ENCODE results near the gene EFCAB5. TPM values are rescaled to one million over a fixed set of nuclear protein-coding genes. Genes with fewer than 3 reads are reported as not detected.

EFCAB5 gene
- total and polyA plus RNA-seq, 10 of the 15 experiments (the other 5 are each of a cell fraction or from before 2014, with no cell fraction given) = 0.39 to 2.6 (median 1.0) TPM

GRCh38 chr17:30116345-30116660 lies 174.9 kb downstream of the EFCAB5 start:
- H3K9ac ChIP-seq (ENCODE audit: control insufficient read depth, insufficient read depth, low read length) = peak overlapping the region; percentile 98
- WGBS (ENCODE audit: insufficient coverage, insufficient replicate concordance, low lambda C conversion rate, missing lambda C conversion rate) = 3% methylated on average over 10 of the region's 10 CpGs
- intact Hi-C loops (cut with micrococcal nuclease; ENCODE audit: unreplicated experiment) (no loop called here), in situ Hi-C loops (cut with MboI) (no loop called here)
- no peaks in the 10 kb centered on the region for H4K20me1 ChIP-seq (ENCODE audit: control insufficient read depth, insufficient read depth)
- peak; percentile 29; the same call in 1 of the 2 replicates for TF ChIP-seq ZBTB40 (IDR thresholded peaks at IDR 0.05; ENCODE audit: borderline replicate concordance)
- TF ChIP-seq NKRF (conservative IDR thresholded peaks at IDR 0.05) = 0 out of 2 replicates have a peak, but pooled peaks have one; percentile 8
- TF ChIP-seq ATF3 (IDR thresholded peaks at IDR 0.05; ENCODE audit: borderline replicate concordance, extremely low read depth, low read depth, low read length) = no peak
- TF ChIP-seq MTA2 (IDR thresholded peaks at IDR 0.05; ENCODE audit: low read depth) = 0 out of 2 replicates have a peak, but pooled peaks have one; percentile 9
- TF ChIP-seq CREB1 (IDR thresholded peaks at IDR 0.05; ENCODE audit: low read depth) = no peak
- no peak for TF ChIP-seq JUNB (IDR thresholded peaks at IDR 0.05)
- no peak for TF ChIP-seq RUNX3 (IDR thresholded peaks at IDR 0.05; ENCODE audit: low read length)
- no peak for TF ChIP-seq IRF3 (IDR thresholded peaks at IDR 0.05)
- peak; percentile 17; the same call in 2 of the 3 replicates for ATAC-seq
- peaks cover 7% of the 10 kb centered on the region for H3K4me1 ChIP-seq (ENCODE audit: control insufficient read depth, insufficient read depth, low read length)
- H3K27me3 ChIP-seq (replicated peaks in 1 of 2; ENCODE audit: control insufficient read depth in 2 of 2, insufficient read depth in 2 of 2, low read length in 1 of 2) = no peaks in the 10 kb centered on the region
- BruUV-seq (replicated peaks) = TSS peak; percentile 99
- ChIA-PET POLR2A (interaction anchor here (1.1 kb wide), 1 partner anchor 10 kb away, joined by 3 read pairs; no protein-coding TSS in a partner anchor), SMC1A (ENCODE audit: uncharacterized antibody, unreplicated experiment) (interaction anchor here (4.6 kb wide), 1 partner anchor 12 kb away, joined by 29 read pairs; no protein-coding TSS in a partner anchor), RAD21 (ENCODE audit: unreplicated experiment) (interaction anchor here (1.9 kb wide), 1 partner anchor 221 kb away, joined by 6 read pairs; no protein-coding TSS in a partner anchor), CTCF (no interaction called here)
- H3K27ac ChIP-seq (ENCODE audit: control insufficient read depth, insufficient read depth) = peak overlapping the region; percentile 94
- peaks cover 46% of the 10 kb centered on the region for H3K79me2 ChIP-seq (ENCODE audit: control insufficient read depth, insufficient read depth, low read length)
- peak overlapping the region; percentile 100 for H2AFZ ChIP-seq (ENCODE audit: control insufficient read depth, low read depth, low read length)
- FAIRE-seq = no peak
- no peak for DNase-seq (ENCODE audit: low read depth, low spot score)
- H3K4me3 ChIP-seq = peak overlapping the region; percentile 95
- peaks cover 0 to 2% of the 10 kb centered on the region in 2 experiments; a peak in 2 of 4 replicates for H3K36me3 ChIP-seq (ENCODE audit: control insufficient read depth in 2 of 2, insufficient read depth in 2 of 2, low read length in 1 of 2)
- peak overlapping the region; percentile 83 for H3K4me2 ChIP-seq (ENCODE audit: control insufficient read depth, insufficient read depth)
- H3K9me3 ChIP-seq (replicated peaks; ENCODE audit: control insufficient read depth, insufficient read depth, low read length) = no peaks in the 10 kb centered on the region

Data from GM12878 (cell line).